Measurements from ENCODE around the gene GPS1. TPM values are rescaled to one million over a fixed set of nuclear protein-coding genes. Genes with fewer than 3 reads are reported as not detected.

GPS1 gene
- total RNA-seq, 1 donor from 2014 or later: 102 TPM

DNA sequence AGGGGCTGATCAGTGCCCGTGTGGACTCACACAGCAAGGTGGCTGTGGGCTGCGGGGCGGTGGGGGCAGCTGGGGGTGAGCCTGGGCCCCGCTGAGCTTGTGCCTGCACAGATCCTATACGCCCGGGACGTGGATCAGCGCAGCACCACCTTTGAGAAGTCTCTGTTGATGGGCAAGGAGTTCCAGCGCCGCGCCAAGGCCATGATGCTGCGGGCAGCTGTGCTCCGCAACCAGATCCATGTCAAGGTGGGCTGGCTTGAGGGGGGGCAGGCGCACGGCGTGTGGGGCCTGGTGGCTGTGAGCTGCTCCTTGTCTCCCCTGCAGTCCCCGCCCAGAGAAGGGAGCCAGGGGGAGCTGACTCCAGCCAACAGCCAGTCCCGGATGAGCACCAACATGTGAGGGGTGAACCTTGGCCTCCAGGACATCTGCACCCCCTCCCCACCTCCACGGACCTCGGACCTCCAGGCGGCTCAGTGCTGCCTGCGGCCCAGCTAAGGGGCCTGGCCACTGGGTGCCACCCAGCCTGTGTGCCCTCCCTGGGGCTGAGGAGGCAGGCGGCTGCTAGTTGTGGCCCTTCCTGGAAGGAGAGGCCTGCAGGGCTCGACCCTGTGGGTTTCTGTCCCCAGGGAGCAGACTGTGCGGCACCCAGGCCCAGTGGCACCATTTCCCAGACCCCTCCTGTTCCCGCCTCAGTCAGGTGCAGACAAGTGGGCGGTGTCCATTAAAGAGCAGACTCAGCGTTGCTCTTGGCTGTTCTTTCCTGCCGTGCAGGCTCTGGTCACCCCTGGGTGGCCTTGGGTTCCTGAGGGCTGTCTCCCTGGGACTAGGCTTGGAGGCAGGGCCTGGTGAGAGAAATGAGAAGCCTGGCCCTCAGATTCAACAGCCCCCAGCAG lies 5.3 kb downstream of the GPS1 start:
- Histone ChIP-seq H3K4me3 (ENCODE audit: insufficient read depth, low read depth, low read length) (no peak overlapping the region), H3K27me3 (ENCODE audit: insufficient read depth, low read length) (no peaks in the 10 kb centered on the region), H3K27ac (ENCODE audit: low read depth, low read length) (no peak overlapping the region), H3K9ac (ENCODE audit: low read length) (no peak overlapping the region), H3K79me2 (ENCODE audit: insufficient read depth, low read length) (peaks cover 31% of the 10 kb centered on the region), H3K36me3 (ENCODE audit: insufficient read depth, low read length) (peaks cover 5% of the 10 kb centered on the region), H3K4me2 (ENCODE audit: low read length) (no peak overlapping the region), H2AFZ (ENCODE audit: low read depth, low read length) (no peak overlapping the region), H3K4me1 (ENCODE audit: insufficient read depth, low read length) (peaks cover 9% of the 10 kb centered on the region), H4K20me1 (ENCODE audit: insufficient read depth, low read length) (peaks cover 54% of the 10 kb centered on the region), H3K9me3 (ENCODE audit: insufficient read depth, low read depth, low read length) (no peaks in the 10 kb centered on the region)
- H3K27me3 Mint-ChIP-seq (ENCODE audit: low read depth, unreplicated experiment): no peaks in the 10 kb centered on the region
- FAIRE-seq: no peak
- no peak overlapping the region for H3K27ac Mint-ChIP-seq (ENCODE audit: unreplicated experiment)
- TF ChIP-seq EZH2 (IDR thresholded peaks at IDR 0.05; ENCODE audit: insufficient read depth, low read length): no peak
- TF ChIP-seq, protein P1, sequence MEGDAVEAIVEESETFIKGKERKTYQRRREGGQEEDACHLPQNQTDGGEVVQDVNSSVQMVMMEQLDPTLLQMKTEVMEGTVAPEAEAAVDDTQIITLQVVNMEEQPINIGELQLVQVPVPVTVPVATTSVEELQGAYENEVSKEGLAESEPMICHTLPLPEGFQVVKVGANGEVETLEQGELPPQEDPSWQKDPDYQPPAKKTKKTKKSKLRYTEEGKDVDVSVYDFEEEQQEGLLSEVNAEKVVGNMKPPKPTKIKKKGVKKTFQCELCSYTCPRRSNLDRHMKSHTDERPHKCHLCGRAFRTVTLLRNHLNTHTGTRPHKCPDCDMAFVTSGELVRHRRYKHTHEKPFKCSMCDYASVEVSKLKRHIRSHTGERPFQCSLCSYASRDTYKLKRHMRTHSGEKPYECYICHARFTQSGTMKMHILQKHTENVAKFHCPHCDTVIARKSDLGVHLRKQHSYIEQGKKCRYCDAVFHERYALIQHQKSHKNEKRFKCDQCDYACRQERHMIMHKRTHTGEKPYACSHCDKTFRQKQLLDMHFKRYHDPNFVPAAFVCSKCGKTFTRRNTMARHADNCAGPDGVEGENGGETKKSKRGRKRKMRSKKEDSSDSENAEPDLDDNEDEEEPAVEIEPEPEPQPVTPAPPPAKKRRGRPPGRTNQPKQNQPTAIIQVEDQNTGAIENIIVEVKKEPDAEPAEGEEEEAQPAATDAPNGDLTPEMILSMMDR (IDR thresholded peaks at IDR 0.05; ENCODE audit: insufficient read depth, low read depth, low read length): no peak
- H3K9me3 Mint-ChIP-seq (ENCODE audit: unreplicated experiment): no peaks in the 10 kb centered on the region
- no peaks in the 10 kb centered on the region for H3K4me1 Mint-ChIP-seq (ENCODE audit: low read depth, unreplicated experiment)
- DNase-seq (ENCODE audit: low read depth): no peak
- peaks cover 3% of the 10 kb centered on the region for H3K36me3 Mint-ChIP-seq (ENCODE audit: low read depth, unreplicated experiment)
- H3K4me3 Mint-ChIP-seq (ENCODE audit: unreplicated experiment): no peak overlapping the region

DNA sequence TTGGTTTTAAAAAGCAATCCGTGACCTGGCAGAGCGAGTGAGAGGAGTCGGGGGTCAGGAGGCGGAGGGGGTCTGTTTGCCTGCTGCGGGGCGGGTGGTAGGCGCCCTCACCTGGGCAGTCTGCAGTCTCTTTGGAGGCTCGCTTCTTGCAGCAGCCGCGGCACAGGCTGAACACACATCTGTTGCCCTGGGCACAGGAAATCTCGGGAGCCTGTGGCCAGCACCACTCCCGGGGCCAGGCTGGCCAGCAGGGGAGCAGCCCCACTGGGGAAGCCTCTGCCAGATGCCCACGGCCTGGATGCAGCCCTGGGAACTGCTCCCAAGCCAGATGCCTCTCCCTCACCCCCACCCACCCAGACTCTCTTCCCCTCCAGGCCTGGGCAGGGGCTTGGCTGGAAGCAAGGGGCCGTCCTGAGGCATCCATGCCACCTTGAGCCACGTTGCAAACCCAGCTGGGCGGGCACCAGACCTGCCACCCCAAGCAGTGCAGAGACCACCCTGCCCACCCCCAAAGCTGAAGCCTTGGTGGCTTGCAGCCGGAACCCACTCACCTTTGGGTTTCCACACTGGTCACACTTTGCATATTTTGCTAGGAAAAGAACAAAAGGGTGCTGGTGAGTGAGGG lies 6.6 kb downstream of the GPS1 start:
- no peaks in the 10 kb centered on the region for H3K4me1 Mint-ChIP-seq (ENCODE audit: low read depth, unreplicated experiment)
- no peaks in the 10 kb centered on the region for H3K27me3 ChIP-seq (ENCODE audit: insufficient read depth, low read length)
- no peak overlapping the region for H3K27ac Mint-ChIP-seq (ENCODE audit: unreplicated experiment)
- H3K4me3 ChIP-seq (ENCODE audit: insufficient read depth, low read depth, low read length): no peak overlapping the region
- FAIRE-seq: no peak
- H3K27me3 Mint-ChIP-seq (ENCODE audit: low read depth, unreplicated experiment): no peaks in the 10 kb centered on the region
- H3K9me3 Mint-ChIP-seq (ENCODE audit: unreplicated experiment): no peaks in the 10 kb centered on the region
- H3K4me3 Mint-ChIP-seq (ENCODE audit: unreplicated experiment): no peak overlapping the region
- H3K27ac ChIP-seq (ENCODE audit: low read depth, low read length): no peak overlapping the region
- no peak for DNase-seq (ENCODE audit: low read depth)
- peaks cover 5% of the 10 kb centered on the region for H3K36me3 ChIP-seq (ENCODE audit: insufficient read depth, low read length)
- H3K4me2 ChIP-seq (ENCODE audit: low read length): no peak overlapping the region
- peaks cover 48% of the 10 kb centered on the region for H4K20me1 ChIP-seq (ENCODE audit: insufficient read depth, low read length)
- H2AFZ ChIP-seq (ENCODE audit: low read depth, low read length): no peak overlapping the region
- H3K36me3 Mint-ChIP-seq (ENCODE audit: low read depth, unreplicated experiment): peaks cover 3% of the 10 kb centered on the region
- no peak for TF ChIP-seq EZH2 (IDR thresholded peaks at IDR 0.05; ENCODE audit: insufficient read depth, low read length)
- TF ChIP-seq, protein P1 (IDR thresholded peaks at IDR 0.05; ENCODE audit: insufficient read depth, low read depth, low read length): no peak
- no peak overlapping the region for H3K9ac ChIP-seq (ENCODE audit: low read length)
- H3K79me2 ChIP-seq (ENCODE audit: insufficient read depth, low read length): peaks cover 19% of the 10 kb centered on the region
- H3K4me1 ChIP-seq (ENCODE audit: insufficient read depth, low read length): no peaks in the 10 kb centered on the region
- no peaks in the 10 kb centered on the region for H3K9me3 ChIP-seq (ENCODE audit: insufficient read depth, low read depth, low read length)
